Measurements from ENCODE around the gene CIDEC. TPM values are rescaled to one million over a fixed set of nuclear protein-coding genes. Genes with fewer than 3 reads are reported as not detected.

Gene CIDEC
- total RNA-seq, 1 experiment from 2014 or later = not detected

DNA sequence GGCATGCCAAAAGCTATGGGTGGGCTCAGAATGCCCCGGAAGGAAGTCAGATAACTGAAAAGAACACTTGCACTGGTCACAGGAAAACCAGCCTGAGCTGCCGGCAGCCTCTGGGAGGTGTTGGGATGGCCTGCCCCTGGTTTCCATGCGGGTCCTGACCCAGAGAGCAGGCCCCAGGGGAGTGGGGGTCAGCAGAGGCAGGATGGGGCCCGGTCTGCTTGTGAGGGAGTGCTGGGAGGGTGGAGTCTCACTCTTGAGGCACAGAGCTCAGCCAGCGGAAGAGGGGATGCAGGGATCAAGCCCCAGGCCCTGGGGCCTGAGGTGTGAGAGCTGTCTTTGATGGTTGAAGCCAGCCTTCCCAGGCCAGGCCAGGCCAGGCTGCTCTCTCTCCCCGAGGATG lies 33.8 kb downstream of the CIDEC start:
- in situ Hi-C loops (cut with HindIII; ENCODE audit: low pct_unique_long_range_greater_than_20kb, low sequenced_read_pairs) (no loop called here), intact Hi-C loops (cut with micrococcal nuclease; ENCODE audit: unreplicated experiment) (loop anchor here (10.0 kb wide), 1 partner anchor 79 kb away; no protein-coding TSS in a partner anchor)
- BruUV-seq (replicated peaks) = no TSS peak
- H3K36me3 ChIP-seq (ENCODE audit: control insufficient read depth, insufficient read depth, low read length) = no peaks in the 10 kb centered on the region; the same call in 1 of the 2 replicates
- no peaks in the 10 kb centered on the region for H3K9me3 ChIP-seq (ENCODE audit: control insufficient read depth, insufficient read depth, low read depth, low read length)
- POLR2A ChIA-PET = interaction anchor here (0.6 kb wide), 1 partner anchor 9 kb away, joined by 3 read pairs; no protein-coding TSS in a partner anchor
- DNase-seq (ENCODE audit: low read depth, low spot score) = no peak
- no peaks in the 10 kb centered on the region for H3K4me1 ChIP-seq (ENCODE audit: control insufficient read depth, insufficient read depth, low read length)
- no peak for ATAC-seq
- CTCF ChIA-PET = no interaction called here
- H3K27me3 ChIP-seq (ENCODE audit: control insufficient read depth, insufficient read depth, low read length) = no peaks in the 10 kb centered on the region
- TF ChIP-seq, protein P1, sequence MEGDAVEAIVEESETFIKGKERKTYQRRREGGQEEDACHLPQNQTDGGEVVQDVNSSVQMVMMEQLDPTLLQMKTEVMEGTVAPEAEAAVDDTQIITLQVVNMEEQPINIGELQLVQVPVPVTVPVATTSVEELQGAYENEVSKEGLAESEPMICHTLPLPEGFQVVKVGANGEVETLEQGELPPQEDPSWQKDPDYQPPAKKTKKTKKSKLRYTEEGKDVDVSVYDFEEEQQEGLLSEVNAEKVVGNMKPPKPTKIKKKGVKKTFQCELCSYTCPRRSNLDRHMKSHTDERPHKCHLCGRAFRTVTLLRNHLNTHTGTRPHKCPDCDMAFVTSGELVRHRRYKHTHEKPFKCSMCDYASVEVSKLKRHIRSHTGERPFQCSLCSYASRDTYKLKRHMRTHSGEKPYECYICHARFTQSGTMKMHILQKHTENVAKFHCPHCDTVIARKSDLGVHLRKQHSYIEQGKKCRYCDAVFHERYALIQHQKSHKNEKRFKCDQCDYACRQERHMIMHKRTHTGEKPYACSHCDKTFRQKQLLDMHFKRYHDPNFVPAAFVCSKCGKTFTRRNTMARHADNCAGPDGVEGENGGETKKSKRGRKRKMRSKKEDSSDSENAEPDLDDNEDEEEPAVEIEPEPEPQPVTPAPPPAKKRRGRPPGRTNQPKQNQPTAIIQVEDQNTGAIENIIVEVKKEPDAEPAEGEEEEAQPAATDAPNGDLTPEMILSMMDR (IDR thresholded peaks at IDR 0.05) = no peak
- H3K27ac ChIP-seq (ENCODE audit: low read length) = no peak overlapping the region
- no peak overlapping the region for H3K4me3 ChIP-seq (ENCODE audit: low read depth in 2 of 2, low read length in 2 of 2)

DNA sequence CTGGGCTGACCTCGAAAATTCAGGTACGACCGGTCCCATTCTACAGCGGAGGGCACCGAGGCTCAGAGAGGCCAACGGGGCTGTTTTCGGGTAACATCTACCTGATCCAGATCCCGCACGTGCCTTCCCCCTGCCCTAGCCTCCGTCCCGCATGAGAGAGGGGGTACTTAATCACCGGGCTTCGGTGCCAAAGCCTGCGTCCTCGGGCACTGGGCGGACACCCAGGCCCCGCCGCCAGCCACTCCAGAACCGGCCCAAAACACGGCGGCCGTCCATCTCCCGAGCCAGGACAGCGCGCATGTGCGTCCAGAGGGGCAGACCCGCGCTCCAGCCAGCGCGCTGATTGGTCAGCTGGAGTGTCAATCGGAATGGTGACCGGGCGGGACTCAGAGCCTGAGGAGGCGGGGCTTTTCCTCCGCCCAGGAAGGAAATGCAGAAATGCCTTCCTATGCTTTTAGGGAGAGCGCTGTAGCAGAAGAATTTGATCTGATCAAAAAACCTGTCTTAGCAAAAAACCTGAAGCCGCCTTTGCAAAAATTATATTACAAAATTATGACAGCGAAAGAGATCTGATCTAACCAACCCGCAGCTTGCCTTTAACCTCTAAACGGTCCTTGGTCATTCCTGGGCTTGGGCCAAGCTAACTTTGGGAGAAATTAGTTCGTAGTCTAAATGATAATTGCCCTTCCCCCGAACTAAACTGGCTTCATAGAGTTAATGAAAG lies 36.2 kb downstream of the CIDEC start, which contains the start of gene RPUSD3:
RPUSD3 (minus strand) TSS at position 294 of the 724 bp plus-strand sequence; CDS start at position 276, 18 bp downstream.
- H3K27me3 ChIP-seq (ENCODE audit: control insufficient read depth, insufficient read depth, low read length) = no peaks in the 10 kb centered on the region
- H3K27ac ChIP-seq (ENCODE audit: low read length) = peak within 1 kb of the TSS; percentile 87
- peak within 1 kb of the TSS; percentile 68 to 81 for H3K4me3 ChIP-seq (ENCODE audit: low read depth in 2 of 2, low read length in 2 of 2)
- POLR2A ChIA-PET = no interaction called here
- TF ChIP-seq POLR2AphosphoS5 (IDR thresholded peaks at IDR 0.05; ENCODE audit: low read depth, low read length) = peak; percentile 50; the same call in 1 of the 2 replicates
- TF ChIP-seq, protein P2, sequence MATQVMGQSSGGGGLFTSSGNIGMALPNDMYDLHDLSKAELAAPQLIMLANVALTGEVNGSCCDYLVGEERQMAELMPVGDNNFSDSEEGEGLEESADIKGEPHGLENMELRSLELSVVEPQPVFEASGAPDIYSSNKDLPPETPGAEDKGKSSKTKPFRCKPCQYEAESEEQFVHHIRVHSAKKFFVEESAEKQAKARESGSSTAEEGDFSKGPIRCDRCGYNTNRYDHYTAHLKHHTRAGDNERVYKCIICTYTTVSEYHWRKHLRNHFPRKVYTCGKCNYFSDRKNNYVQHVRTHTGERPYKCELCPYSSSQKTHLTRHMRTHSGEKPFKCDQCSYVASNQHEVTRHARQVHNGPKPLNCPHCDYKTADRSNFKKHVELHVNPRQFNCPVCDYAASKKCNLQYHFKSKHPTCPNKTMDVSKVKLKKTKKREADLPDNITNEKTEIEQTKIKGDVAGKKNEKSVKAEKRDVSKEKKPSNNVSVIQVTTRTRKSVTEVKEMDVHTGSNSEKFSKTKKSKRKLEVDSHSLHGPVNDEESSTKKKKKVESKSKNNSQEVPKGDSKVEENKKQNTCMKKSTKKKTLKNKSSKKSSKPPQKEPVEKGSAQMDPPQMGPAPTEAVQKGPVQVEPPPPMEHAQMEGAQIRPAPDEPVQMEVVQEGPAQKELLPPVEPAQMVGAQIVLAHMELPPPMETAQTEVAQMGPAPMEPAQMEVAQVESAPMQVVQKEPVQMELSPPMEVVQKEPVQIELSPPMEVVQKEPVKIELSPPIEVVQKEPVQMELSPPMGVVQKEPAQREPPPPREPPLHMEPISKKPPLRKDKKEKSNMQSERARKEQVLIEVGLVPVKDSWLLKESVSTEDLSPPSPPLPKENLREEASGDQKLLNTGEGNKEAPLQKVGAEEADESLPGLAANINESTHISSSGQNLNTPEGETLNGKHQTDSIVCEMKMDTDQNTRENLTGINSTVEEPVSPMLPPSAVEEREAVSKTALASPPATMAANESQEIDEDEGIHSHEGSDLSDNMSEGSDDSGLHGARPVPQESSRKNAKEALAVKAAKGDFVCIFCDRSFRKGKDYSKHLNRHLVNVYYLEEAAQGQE (IDR thresholded peaks at IDR 0.05; ENCODE audit: insufficient read depth in 1 of 2, low read depth in 2 of 2, low read length in 1 of 2) = no peak
- no peaks in the 10 kb centered on the region for H3K9me3 ChIP-seq (ENCODE audit: control insufficient read depth, insufficient read depth, low read depth, low read length)
- no TSS peak for BruUV-seq (replicated peaks)
- peak; percentile 69 for DNase-seq (ENCODE audit: low read depth, low spot score)
- no peaks in the 10 kb centered on the region; the same call in 1 of the 2 replicates for H3K36me3 ChIP-seq (ENCODE audit: control insufficient read depth, insufficient read depth, low read length)
- in situ Hi-C loops (cut with HindIII; ENCODE audit: low pct_unique_long_range_greater_than_20kb, low sequenced_read_pairs) (no loop called here), intact Hi-C loops (cut with micrococcal nuclease; ENCODE audit: unreplicated experiment) (loop anchor here (10.0 kb wide), 1 partner anchor 81 kb away; no protein-coding TSS in a partner anchor)
- H3K4me1 ChIP-seq (ENCODE audit: control insufficient read depth, insufficient read depth, low read length) = no peaks in the 10 kb centered on the region
- peak; percentile 99 for ATAC-seq
- CTCF ChIA-PET = interaction anchor here (0.6 to 1.5 kb wide), 2 partner anchors 89 to 102 kb away, joined by 6 to 7 read pairs; no protein-coding TSS in a partner anchor

DNA sequence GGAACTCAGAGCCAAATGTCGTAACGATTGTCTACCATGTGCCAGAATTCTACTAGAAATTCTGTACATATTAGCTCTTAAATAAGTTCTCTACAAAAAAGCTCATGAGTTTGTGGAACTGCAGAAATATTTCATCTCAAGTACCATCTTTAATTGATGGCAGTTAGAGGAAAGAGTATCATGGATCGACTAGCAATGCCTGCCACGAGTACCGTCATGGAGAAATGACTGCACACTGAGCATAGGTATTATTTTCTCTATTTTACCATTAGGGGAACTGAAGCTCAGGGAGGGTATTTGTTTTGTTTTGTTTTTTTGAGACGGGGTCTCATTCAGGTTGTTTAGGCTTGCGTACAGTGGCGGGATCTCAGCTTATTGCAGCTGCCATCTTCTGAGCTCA lies 39.0 kb downstream of the CIDEC start:
- TF ChIP-seq, protein P2 (IDR thresholded peaks at IDR 0.05; ENCODE audit: insufficient read depth in 1 of 2, low read depth in 2 of 2, low read length in 1 of 2) = no peak
- no peak for TF ChIP-seq POLR2AphosphoS5 (IDR thresholded peaks at IDR 0.05; ENCODE audit: low read depth, low read length)
- TF ChIP-seq SIN3A (IDR thresholded peaks at IDR 0.05; ENCODE audit: borderline replicate concordance, insufficient read depth, low read depth, low read length) = no peak
- TF ChIP-seq, protein P1 (IDR thresholded peaks at IDR 0.05) = no peak
- TF ChIP-seq TCF7L2 (IDR thresholded peaks at IDR 0.05; ENCODE audit: low read depth, low read length) = no peak
- CTCF ChIA-PET = no interaction called here
- DNase-seq (ENCODE audit: low read depth, low spot score) = no peak
- POLR2A ChIA-PET = no interaction called here
- H3K9me3 ChIP-seq (ENCODE audit: control insufficient read depth, insufficient read depth, low read depth, low read length) = no peaks in the 10 kb centered on the region
- no peak for ATAC-seq
- H3K4me1 ChIP-seq (ENCODE audit: control insufficient read depth, insufficient read depth, low read length) = no peaks in the 10 kb centered on the region
- no peaks in the 10 kb centered on the region for H3K27me3 ChIP-seq (ENCODE audit: control insufficient read depth, insufficient read depth, low read length)
- BruUV-seq (replicated peaks) = no TSS peak
- no peak overlapping the region for H3K4me3 ChIP-seq (ENCODE audit: low read depth in 2 of 2, low read length in 2 of 2)
- no peak overlapping the region for H3K27ac ChIP-seq (ENCODE audit: low read length)
- H3K36me3 ChIP-seq (ENCODE audit: control insufficient read depth, insufficient read depth, low read length) = no peaks in the 10 kb centered on the region; the same call in 1 of the 2 replicates
- in situ Hi-C loops (cut with HindIII; ENCODE audit: low pct_unique_long_range_greater_than_20kb, low sequenced_read_pairs) = no loop called here
- intact Hi-C loops (cut with micrococcal nuclease; ENCODE audit: unreplicated experiment) = loop anchor here (10.0 kb wide), 1 partner anchor 84 kb away; no protein-coding TSS in a partner anchor
